ENCODE measurements around the gene AP5S1.

DNA sequence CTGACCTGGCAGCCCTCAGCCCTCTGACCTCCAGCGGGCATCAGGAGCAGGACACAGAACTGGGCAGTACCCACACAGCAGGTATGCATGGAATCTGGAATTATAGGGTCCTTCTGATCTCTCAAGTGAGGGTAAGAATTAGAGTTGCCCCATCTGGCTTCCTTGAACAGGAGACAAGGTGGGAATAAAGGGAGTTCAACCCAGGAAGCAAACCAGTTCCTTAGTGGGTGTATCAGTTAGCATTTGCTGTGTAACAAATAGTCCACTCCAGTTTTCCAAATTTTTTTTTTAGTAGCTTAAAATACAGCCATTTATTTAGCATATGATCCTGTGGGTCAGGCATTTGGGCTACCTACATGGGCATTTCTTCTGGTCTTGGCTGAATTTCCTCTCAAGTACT, 42.0 kb downstream of the AP5S1 start:
- TF ChIP-seq, protein P1, sequence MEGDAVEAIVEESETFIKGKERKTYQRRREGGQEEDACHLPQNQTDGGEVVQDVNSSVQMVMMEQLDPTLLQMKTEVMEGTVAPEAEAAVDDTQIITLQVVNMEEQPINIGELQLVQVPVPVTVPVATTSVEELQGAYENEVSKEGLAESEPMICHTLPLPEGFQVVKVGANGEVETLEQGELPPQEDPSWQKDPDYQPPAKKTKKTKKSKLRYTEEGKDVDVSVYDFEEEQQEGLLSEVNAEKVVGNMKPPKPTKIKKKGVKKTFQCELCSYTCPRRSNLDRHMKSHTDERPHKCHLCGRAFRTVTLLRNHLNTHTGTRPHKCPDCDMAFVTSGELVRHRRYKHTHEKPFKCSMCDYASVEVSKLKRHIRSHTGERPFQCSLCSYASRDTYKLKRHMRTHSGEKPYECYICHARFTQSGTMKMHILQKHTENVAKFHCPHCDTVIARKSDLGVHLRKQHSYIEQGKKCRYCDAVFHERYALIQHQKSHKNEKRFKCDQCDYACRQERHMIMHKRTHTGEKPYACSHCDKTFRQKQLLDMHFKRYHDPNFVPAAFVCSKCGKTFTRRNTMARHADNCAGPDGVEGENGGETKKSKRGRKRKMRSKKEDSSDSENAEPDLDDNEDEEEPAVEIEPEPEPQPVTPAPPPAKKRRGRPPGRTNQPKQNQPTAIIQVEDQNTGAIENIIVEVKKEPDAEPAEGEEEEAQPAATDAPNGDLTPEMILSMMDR (IDR thresholded peaks at IDR 0.05), result no peak
- no peak for TF ChIP-seq POLR2A (IDR thresholded peaks at IDR 0.05)

Measured in heart left ventricle (tissue), 13 donors.